IMR-90 (cell line): ENCODE data around the gene LETM1. TPM values are rescaled to one million over a fixed set of nuclear protein-coding genes. Genes with fewer than 3 reads are reported as not detected.

Experiments used
- ATAC-seq: fragments of 200-7000 bp; cut with Tn5 transposase; 2 replicates; pipeline ENCODE4 v1.9.1; 2020; ENCODE audit warnings: low read depth, mild to moderate bottlenecking, moderate library complexity
- BruUV-seq: library from RNA; stranded (reverse); fragments of 400-500 nt; replicated peaks from 2 replicates; lab custom pipeline; 2021; lab: Mats Ljungman, UMichigan
- CTCF ChIA-PET: fragments of 300-600 bp; formaldehyde crosslinking; extraction: SDS; loops from one replicate; lab custom pipeline; 2021; ENCODE audit warnings: antibody characterized with exemption; lab: Yijun Ruan, JAX
- POLR2A ChIA-PET: fragments of 300-600 bp; sonication (Branson Sonifier 250); formaldehyde crosslinking; loops from one replicate; lab custom pipeline; 2022; ENCODE audit warnings: antibody characterized with exemption; ENCODE audit not compliant: unreplicated experiment; lab: Charles Lee
- DNase-seq: peaks from one replicate; pipeline ENCODE4 v3.0.0; 2013
- H2AFZ ChIP-seq: replicated peaks from 2 replicates; pipeline ENCODE3; 2013; ENCODE audit warnings: low read length, mild to moderate bottlenecking; ENCODE audit not compliant: poor library complexity
- H2AK5ac ChIP-seq: 2 replicates; pipeline ENCODE4 v1.6.1; 2013; ENCODE audit warnings: low read depth, low read length, inconsistent platforms
- H2AK9ac ChIP-seq: replicated peaks from 2 replicates; pipeline ENCODE3; 2013; ENCODE audit warnings: mild to moderate bottlenecking, low read depth, low read length, moderate library complexity; ENCODE audit not compliant: poor library complexity
- H2BK120ac ChIP-seq: 2 replicates; pipeline ENCODE4 v1.6.1; 2013; ENCODE audit warnings: low read depth, low read length, inconsistent platforms
- H2BK15ac ChIP-seq: 3 replicates; pipeline ENCODE4 v1.6.1; 2013; ENCODE audit warnings: low read depth, low read length, inconsistent platforms
- H2BK20ac ChIP-seq: 2 replicates; pipeline ENCODE4 v1.6.1; 2013; ENCODE audit warnings: low read depth, mild to moderate bottlenecking, inconsistent platforms, low read length, moderate library complexity
- H2BK5ac ChIP-seq: 2 replicates; pipeline ENCODE4 v1.6.1; 2013; ENCODE audit warnings: mild to moderate bottlenecking, low read depth, low read length, inconsistent platforms; ENCODE audit not compliant: poor library complexity, severe bottlenecking
- H3K14ac ChIP-seq: replicated peaks from 2 replicates; pipeline ENCODE4 v1.6.1; 2013; ENCODE audit warnings: low read depth, low read length, inconsistent platforms
- H3K18ac ChIP-seq: 2 replicates; pipeline ENCODE4 v1.6.1; 2013; ENCODE audit warnings: low read depth, low read length, control low read depth
- H3K23ac ChIP-seq: 2 replicates; pipeline ENCODE4 v1.6.1; 2013; ENCODE audit warnings: low read depth, low read length, inconsistent platforms
- H3K27ac ChIP-seq: 2 replicates; pipeline ENCODE4 v1.5.1; 2013; ENCODE audit warnings: mild to moderate bottlenecking, control low read depth, low read length; ENCODE audit not compliant: insufficient read depth
- H3K27me3 ChIP-seq: 2 replicates; pipeline ENCODE4 v1.6.1; 2013; ENCODE audit warnings: low read length; ENCODE audit not compliant: control insufficient read depth, insufficient read depth
- H3K36me3 ChIP-seq: 2 replicates; pipeline ENCODE4 v1.6.1; 2013; ENCODE audit warnings: low read length, mixed read lengths; ENCODE audit not compliant: control insufficient read depth, insufficient read depth
- H3K4ac ChIP-seq: 2 replicates; pipeline ENCODE4 v1.6.1; 2013; ENCODE audit warnings: low read depth, low read length, inconsistent platforms
- H3K4me1 ChIP-seq: 2 replicates; pipeline ENCODE4 v1.6.1; 2013; ENCODE audit warnings: low read length, mixed read lengths; ENCODE audit not compliant: control insufficient read depth, insufficient read depth
- H3K4me2 ChIP-seq: 2 replicates; pipeline ENCODE4 v1.6.1; 2013; ENCODE audit warnings: low read depth, mild to moderate bottlenecking, control low read depth, low read length, moderate library complexity
- H3K4me3 ChIP-seq: 2 replicates; pipeline ENCODE4 v1.5.1; 2013; ENCODE audit warnings: low read depth, mild to moderate bottlenecking, control low read depth, low read length, moderate library complexity; ENCODE audit not compliant: insufficient read depth
- H3K56ac ChIP-seq: 2 replicates; pipeline ENCODE4 v1.6.1; 2013; ENCODE audit warnings: low read length, inconsistent platforms; ENCODE audit not compliant: insufficient read depth; ENCODE audit errors: extremely low read depth
- H3K79me1 ChIP-seq, 2 experiments: 2 replicates each; pipeline ENCODE4 v1.6.1; 2013; ENCODE audit warnings: low read length in 2 of 2, inconsistent platforms in 1 of 2, low read depth in 1 of 2
- H3K9ac ChIP-seq: 2 replicates; pipeline ENCODE4 v1.6.1; 2013; ENCODE audit warnings: low read depth, low read length, control low read depth
- H3K9me1 ChIP-seq: 2 replicates; pipeline ENCODE4 v1.6.1; 2013; ENCODE audit warnings: low read length, inconsistent platforms; ENCODE audit not compliant: insufficient read depth
- H3K9me3 ChIP-seq: 2 replicates; pipeline ENCODE4 v1.6.1; 2013; ENCODE audit warnings: low read length; ENCODE audit not compliant: control insufficient read depth, insufficient read depth
- H4K20me1 ChIP-seq: 2 replicates; pipeline ENCODE4 v1.6.1; 2013; ENCODE audit warnings: low read length, inconsistent platforms; ENCODE audit not compliant: insufficient read depth
- H4K5ac ChIP-seq: 2 replicates; pipeline ENCODE4 v1.6.1; 2013; ENCODE audit warnings: mild to moderate bottlenecking, low read depth, low read length, control low read depth
- H4K8ac ChIP-seq, 2 experiments: 2 replicates each; pipeline ENCODE4 v1.6.1; 2013; ENCODE audit warnings: low read depth in 2 of 2, low read length in 2 of 2, control low read depth in 1 of 2, inconsistent platforms in 1 of 2
- H4K91ac ChIP-seq: 2 replicates; pipeline ENCODE4 v1.6.1; 2013; ENCODE audit warnings: low read depth, low read length, inconsistent platforms; ENCODE audit not compliant: insufficient read depth
- CTCF ChIP-seq: conservative IDR thresholded peaks from 2 replicates; pipeline ENCODE4 v1.5.1; 2012; ENCODE audit warnings: mild to moderate bottlenecking, low read depth, low read length, improper control_type of control experiment
- RFX5 ChIP-seq: IDR thresholded peaks from 2 replicates; pipeline ENCODE4 v1.8.0; 2012; ENCODE audit warnings: low read depth, mild to moderate bottlenecking, low read length, moderate library complexity
- SMC3 ChIP-seq: fragments of 150-350 bp; IDR thresholded peaks from 2 replicates; pipeline ENCODE4 v1.6.1; 2016; ENCODE audit warnings: low read depth, mild to moderate bottlenecking, antibody characterized with exemption, low read length, moderate library complexity
- WGBS, 2 experiments: methylation state at CpG; one replicate each; pipeline versions ENCODE4 v1.1.5 to v1.1.7; 2013; ENCODE audit warnings: missing lambda C conversion rate in 2 of 2; ENCODE audit not compliant: insufficient read length in 1 of 2; ENCODE audit errors: extremely low coverage in 2 of 2; 5-methylcytosine and 5-hydroxymethylcytosine counted together
- dilution Hi-C: fragments of 300-500 bp; cut with HindIII; formaldehyde crosslinking; loops from one replicate; pipeline ENCODE4 v1.14.3; 2018; ENCODE audit warnings: low sequenced_read_pairs; ENCODE audit not compliant: unreplicated experiment
- in situ Hi-C: fragments of 300-500 bp; cut with MboI; formaldehyde crosslinking; loops from 3 replicates; pipeline ENCODE4 v1.14.3; 2019; ENCODE audit warnings: low sequenced_read_pairs, inconsistent platforms, mixed read lengths
- intact Hi-C: fragments of 100-400 bp; cut with micrococcal nuclease; formaldehyde crosslinking; loops from 2 replicates; pipeline ENCODE4 v1.10.0; 2022
- polyA plus RNA-seq, 3 experiments: library from polyadenylated mRNA; depleted of rRNA; stranded (reverse); fragments of >200 nt; gene quantifications; 2 replicates each; pipeline ENCODE4 v1.2.3, GENCODE V29; 2012; ENCODE audit warnings: low replicate concordance in 1 of 3
- total RNA-seq: library from RNA; depleted of rRNA; stranded (reverse); fragments of >200 nt; gene quantifications from 2 replicates; pipeline ENCODE4 v1.2.3, GENCODE V29; 2012

Gene LETM1
- total and polyA plus RNA-seq, 2 of the 4 experiments (the other 2 are of a cell fraction), result 25.0 to 49.3 TPM

GRCh38 chr4:1813915-1814314 is 42.0 kb downstream of the LETM1 start:
- no peak overlapping the region for H3K56ac ChIP-seq
- H2AK5ac ChIP-seq, result no peak overlapping the region
- no peak overlapping the region for H3K27ac ChIP-seq
- H2BK120ac ChIP-seq, result no peak overlapping the region
- H4K20me1 ChIP-seq, result peaks cover 16% of the 10 kb centered on the region
- CTCF ChIA-PET, result no interaction called here
- H4K5ac ChIP-seq, result no peak overlapping the region
- in situ Hi-C loops, result loop anchor here (5.0 kb wide), 1 partner anchor 72 kb away; no protein-coding TSS in a partner anchor
- no peak overlapping the region for H2BK5ac ChIP-seq
- H2AFZ ChIP-seq, result no peak overlapping the region
- intact Hi-C loops, result loop anchor here (5.0 kb wide), 1 partner anchor 98 kb away; no protein-coding TSS in a partner anchor
- no peaks in the 10 kb centered on the region for H3K9me3 ChIP-seq
- H3K4ac ChIP-seq, result no peak overlapping the region
- POLR2A ChIA-PET, result no interaction called here
- H3K4me1 ChIP-seq, result no peaks in the 10 kb centered on the region
- H4K8ac ChIP-seq, result no peak overlapping the region
- H3K9me1 ChIP-seq, result no peaks in the 10 kb centered on the region
- dilution Hi-C loops, result no loop called here
- no peak overlapping the region for H3K9ac ChIP-seq
- no peaks in the 10 kb centered on the region for H3K27me3 ChIP-seq
- no peaks in the 10 kb centered on the region for H3K79me1 ChIP-seq
- DNase-seq (no peak), ATAC-seq (no peak)
- BruUV-seq, result no TSS peak
- H4K91ac ChIP-seq, result no peak overlapping the region
- H3K4me2 ChIP-seq, result no peak overlapping the region
- TF ChIP-seq RFX5 (no peak), SMC3 (peak; percentile 16; the same call in 1 of the 2 replicates), CTCF (0 out of 2 replicates have a peak, but pooled peaks have one; percentile 8)
- no peak overlapping the region for H3K23ac ChIP-seq
- H2BK20ac ChIP-seq, result no peak overlapping the region
- H3K4me3 ChIP-seq, result no peak overlapping the region
- H2BK15ac ChIP-seq, result no peak overlapping the region
- no peak overlapping the region for H2AK9ac ChIP-seq
- 72% methylated on average over 5 of the region's 9 CpGs; no CpG with 5 or more reads in 1 of the 2 experiments for WGBS, 2 experiments
- no peak overlapping the region for H3K14ac ChIP-seq
- no peak overlapping the region for H3K18ac ChIP-seq
- peaks cover 43% of the 10 kb centered on the region for H3K36me3 ChIP-seq
